CD4-positive, alpha-beta T cell (primary cell): Measurements from ENCODE around the gene USP3. TPM values are rescaled to one million over a fixed set of nuclear protein-coding genes. Genes with fewer than 3 reads are reported as not detected.
A peak's percentile ranks its signal among the peaks of the same experiment; 100 is the strongest.

ENCODE experiments used
- ATAC-seq: fragments of 200-7000 bp; cut with Tn5 transposase; one replicate; pipeline ENCODE4 v1.10.0; 2022; ENCODE audit warnings: mild to moderate bottlenecking; ENCODE audit not compliant: poor library complexity
- CTCF ChIA-PET: fragments of 350-600 bp; sonication (Branson Sonifier 250); formaldehyde crosslinking; loops from one replicate; lab custom pipeline; 2021; ENCODE audit warnings: antibody characterized with exemption, inconsistent platforms; lab: Charles Lee
- POLR2A ChIA-PET: fragments of 350-600 bp; sonication (Branson Sonifier 250); formaldehyde crosslinking; loops from one replicate; lab custom pipeline; 2021; ENCODE audit warnings: antibody characterized with exemption, inconsistent platforms; lab: Charles Lee
- DNase-seq, 14 experiments: peaks; one replicate each; pipeline ENCODE4 v3.0.0-alpha.2; 2013 to 2020; ENCODE audit warnings: mixed read lengths in 2 of 14
- H3K27ac ChIP-seq, 2 donors: one replicate each; pipeline versions ENCODE4 v1.5.1 to v1.7.0; 2013; ENCODE audit warnings: low read length in 2 of 2, low read depth in 1 of 2, mild to moderate bottlenecking in 1 of 2
- H3K27me3 ChIP-seq, 2 experiments: 1 replicate in 1 of 2; 2 replicates in 1 of 2; pipeline versions ENCODE4 v1.6.1 to v1.7.0; 2013; ENCODE audit warnings: low read length in 2 of 2, control low read depth in 1 of 2, mild to moderate bottlenecking in 1 of 2, moderate library complexity in 1 of 2; ENCODE audit not compliant: insufficient read depth in 2 of 2, control insufficient read depth in 1 of 2
- H3K36me3 ChIP-seq: one replicate; pipeline ENCODE4 v1.6.1; 2013; ENCODE audit warnings: low read length, control low read depth; ENCODE audit not compliant: insufficient read depth
- H3K4me1 ChIP-seq: one replicate; pipeline ENCODE4 v1.6.1; 2013; ENCODE audit warnings: low read length, control low read depth; ENCODE audit not compliant: insufficient read depth
- H3K4me3 ChIP-seq: one replicate; pipeline ENCODE4 v1.5.1; 2013; ENCODE audit warnings: mild to moderate bottlenecking, low read length, moderate library complexity
- H3K9me3 ChIP-seq, 2 experiments: 1 replicate in 1 of 2; 2 replicates in 1 of 2; pipeline versions ENCODE4 v1.6.1 to v1.7.0; 2013; ENCODE audit warnings: low read length in 2 of 2, mild to moderate bottlenecking in 2 of 2, control low read depth in 1 of 2, moderate library complexity in 1 of 2; ENCODE audit not compliant: control insufficient read depth in 1 of 2, insufficient read depth in 1 of 2
- H3K27ac Mint-ChIP-seq: one replicate; pipeline ENCODE4 v1.8.0; 2020; ENCODE audit warnings: mixed read lengths
- H3K27me3 Mint-ChIP-seq: one replicate; pipeline ENCODE4 v1.8.0; 2021; ENCODE audit warnings: mixed read lengths
- H3K36me3 Mint-ChIP-seq: one replicate; pipeline ENCODE4 v1.8.0; 2021; ENCODE audit warnings: low read depth, mixed read lengths
- H3K4me1 Mint-ChIP-seq: one replicate; pipeline ENCODE4 v1.8.0; 2021; ENCODE audit warnings: low read depth, mixed read lengths
- H3K4me3 Mint-ChIP-seq: one replicate; pipeline ENCODE4 v1.8.0; 2020; ENCODE audit warnings: mild to moderate bottlenecking, mixed read lengths
- H3K9me3 Mint-ChIP-seq: one replicate; pipeline ENCODE4 v1.8.0; 2020; ENCODE audit warnings: mixed read lengths
- intact Hi-C, 2 experiments: fragments of 100-400 bp; cut with DNase I in 1 of 2; cut with micrococcal nuclease in 1 of 2; formaldehyde crosslinking; loops; one replicate each; pipeline versions ENCODE4 v1.15.1 to v1.9.0; 2023 to 2025; cut with DNase I, micrococcal nuclease
- total RNA-seq, 174 experiments: library from RNA in 2 of 174; stranded (reverse) in 2 of 174; gene quantifications; one replicate each; pipeline ENCODE4 v1.2.3 and lab custom pipeline; 2021 to 2026
- TF ChIP-seq, protein P1 (sequence below): fragments of 200-600 bp; IDR thresholded peaks from one replicate; pipeline ENCODE4 v1.8.0; 2022; ENCODE audit warnings: antibody characterized with exemption, mild to moderate bottlenecking

USP3 gene
- total RNA-seq, 2 experiments from 2014 or later = 280 to 282 TPM

DNA sequence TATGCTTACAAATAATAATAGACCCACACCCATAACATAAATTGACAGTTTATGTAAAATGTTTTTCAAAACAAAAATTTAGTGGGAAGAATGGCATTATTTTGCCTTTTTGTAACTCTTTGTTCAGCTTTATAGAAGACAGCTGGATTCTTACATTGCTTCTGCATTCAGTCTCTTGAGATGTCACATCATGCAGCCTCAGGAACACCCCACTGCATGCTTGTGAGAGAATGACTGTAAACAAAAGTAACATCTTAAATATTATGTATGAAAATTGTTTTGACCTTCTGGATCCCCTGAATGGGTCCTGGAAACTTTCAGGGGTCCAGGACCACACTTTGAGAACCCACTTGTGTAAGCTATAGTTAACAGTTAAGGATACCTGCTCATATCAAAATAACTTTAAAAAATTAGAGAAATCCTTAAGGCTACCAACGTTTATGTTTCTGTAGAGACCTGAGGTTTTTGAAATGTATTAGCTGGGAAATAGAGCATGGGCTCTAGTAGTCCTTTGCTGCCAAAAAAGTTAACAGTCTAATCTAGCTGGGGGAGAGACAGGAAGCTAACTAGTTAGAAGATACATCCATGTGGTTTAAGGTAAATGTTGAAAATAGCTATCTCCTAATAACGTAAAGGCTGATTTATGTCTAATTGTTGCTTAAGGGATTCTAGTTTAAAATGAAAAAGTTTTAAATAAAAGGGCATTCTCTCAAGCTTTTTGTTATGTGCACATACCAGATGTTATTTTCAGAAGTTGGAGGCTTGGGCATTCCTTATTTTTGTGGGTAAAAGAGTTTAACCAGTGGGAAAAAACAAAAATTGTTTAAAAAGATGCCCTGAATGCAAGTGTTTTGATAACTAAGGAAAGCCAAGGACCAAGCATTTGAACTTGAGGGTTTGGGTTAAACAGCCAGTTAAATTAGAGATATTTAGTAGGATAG is 3.8 kb downstream of the USP3 start:
- Mint-ChIP-seq H3K27ac (peak overlapping the region; percentile 92), H3K27me3 (no peaks in the 10 kb centered on the region)
- H3K27ac ChIP-seq = peak overlapping the region in 1 of 2 donors; percentile 4

GRCh38 chr15:63509056-63509954 is 4.9 kb downstream of the USP3 start:
- H3K4me1 ChIP-seq = peaks cover 30% of the 10 kb centered on the region
- H3K4me1 Mint-ChIP-seq = peaks cover 79% of the 10 kb centered on the region
- ChIA-PET POLR2A (interaction anchor here (0.9 to 6.4 kb wide), 15 partner anchors 8 to 73 kb away, joined by 3 to 132 read pairs (median 6); no protein-coding TSS in a partner anchor), CTCF (interaction anchor here (1.0 to 9.0 kb wide), 7 partner anchors 12 to 45 kb away, joined by 3 to 65 read pairs (median 4); no protein-coding TSS in a partner anchor)
- H3K27me3 ChIP-seq = no peaks in the 10 kb centered on the region
- H3K9me3 Mint-ChIP-seq = no peaks in the 10 kb centered on the region
- ATAC-seq (no peak), DNase-seq (no peak)
- TF ChIP-seq, protein P1, sequence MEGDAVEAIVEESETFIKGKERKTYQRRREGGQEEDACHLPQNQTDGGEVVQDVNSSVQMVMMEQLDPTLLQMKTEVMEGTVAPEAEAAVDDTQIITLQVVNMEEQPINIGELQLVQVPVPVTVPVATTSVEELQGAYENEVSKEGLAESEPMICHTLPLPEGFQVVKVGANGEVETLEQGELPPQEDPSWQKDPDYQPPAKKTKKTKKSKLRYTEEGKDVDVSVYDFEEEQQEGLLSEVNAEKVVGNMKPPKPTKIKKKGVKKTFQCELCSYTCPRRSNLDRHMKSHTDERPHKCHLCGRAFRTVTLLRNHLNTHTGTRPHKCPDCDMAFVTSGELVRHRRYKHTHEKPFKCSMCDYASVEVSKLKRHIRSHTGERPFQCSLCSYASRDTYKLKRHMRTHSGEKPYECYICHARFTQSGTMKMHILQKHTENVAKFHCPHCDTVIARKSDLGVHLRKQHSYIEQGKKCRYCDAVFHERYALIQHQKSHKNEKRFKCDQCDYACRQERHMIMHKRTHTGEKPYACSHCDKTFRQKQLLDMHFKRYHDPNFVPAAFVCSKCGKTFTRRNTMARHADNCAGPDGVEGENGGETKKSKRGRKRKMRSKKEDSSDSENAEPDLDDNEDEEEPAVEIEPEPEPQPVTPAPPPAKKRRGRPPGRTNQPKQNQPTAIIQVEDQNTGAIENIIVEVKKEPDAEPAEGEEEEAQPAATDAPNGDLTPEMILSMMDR = no peak
- peak overlapping the region; percentile 92 for H3K27ac Mint-ChIP-seq
- peak overlapping the region in 1 of 2 donors; percentile 26 for H3K27ac ChIP-seq
- no peaks in the 10 kb centered on the region for H3K9me3 ChIP-seq
- H3K27me3 Mint-ChIP-seq = no peaks in the 10 kb centered on the region
- intact Hi-C loops = loop anchor here (5.0 to 10.0 kb wide), 5 partner anchors 33 to 585 kb away; partner anchors contain the start of genes CIAO2A (in 1 of the 2), FBXL22 (in 1 of the 2) and SNX1 (in 1 of the 2)
- H3K36me3 ChIP-seq = no peaks in the 10 kb centered on the region
- no peak overlapping the region for H3K4me3 ChIP-seq
- H3K36me3 Mint-ChIP-seq = peaks cover 18% of the 10 kb centered on the region
- H3K4me3 Mint-ChIP-seq = peak overlapping the region; percentile 96

More for the DNA sequence above, 3.8 kb downstream of the USP3 start:
- no peaks in the 10 kb centered on the region for H3K9me3 ChIP-seq
- CTCF ChIA-PET = interaction anchor here (0.8 to 9.0 kb wide), 5 partner anchors 20 to 51 kb away, joined by 3 to 65 read pairs (median 5); no protein-coding TSS in a partner anchor
- Mint-ChIP-seq H3K4me1 (peaks cover 77% of the 10 kb centered on the region), H3K36me3 (peaks cover 25% of the 10 kb centered on the region), H3K4me3 (peak overlapping the region; percentile 96), H3K9me3 (no peaks in the 10 kb centered on the region)
- no peaks in the 10 kb centered on the region for H3K27me3 ChIP-seq
- no peaks in the 10 kb centered on the region for H3K36me3 ChIP-seq
- TF ChIP-seq, protein P1 = no peak
- intact Hi-C loops = loop anchor here (2.0 to 10.0 kb wide), 6 partner anchors 13 to 587 kb away; partner anchors contain the start of genes CIAO2A (in 1 of the 2), FBXL22 (in 1 of the 2) and SNX1 (in 1 of the 2)
- POLR2A ChIA-PET = interaction anchor here (0.7 to 8.7 kb wide), 13 partner anchors 10 to 431 kb away, joined by 3 to 367 read pairs (median 21); no protein-coding TSS in a partner anchor
- DNase-seq (peak in 1 of 14 experiments; percentile 33), ATAC-seq (no peak)
- H3K4me1 ChIP-seq = peaks cover 37% of the 10 kb centered on the region
- peak overlapping the region; percentile 93 for H3K4me3 ChIP-seq
